Measurements from ENCODE around the gene RAB40AL. TPM values are rescaled to one million over a fixed set of nuclear protein-coding genes. Genes with fewer than 3 reads are reported as not detected.
A peak's percentile ranks its signal among the peaks of the same experiment; 100 is the strongest.

RAB40AL gene
- total RNA-seq, 1 experiment from 2014 or later, result 1.9 TPM

GRCh38 chrX:102902355-102902754 is 34.7 kb upstream of the RAB40AL start:
- H3K4me3 Mint-ChIP-seq (ENCODE audit: low read depth, unreplicated experiment), result no peak overlapping the region
- H3K9me3 Mint-ChIP-seq (ENCODE audit: low read depth, unreplicated experiment), result peaks cover 3% of the 10 kb centered on the region
- peaks cover 7% of the 10 kb centered on the region for H3K36me3 Mint-ChIP-seq (ENCODE audit: insufficient read depth, unreplicated experiment)
- intact Hi-C loops (cut with micrococcal nuclease; ENCODE audit: unreplicated experiment), result no loop called here
- H3K27me3 Mint-ChIP-seq (ENCODE audit: unreplicated experiment), result no peaks in the 10 kb centered on the region
- no peak for TF ChIP-seq CTCF (IDR thresholded peaks at IDR 0.05; ENCODE audit: unreplicated experiment)
- no peak for DNase-seq
- H3K4me1 Mint-ChIP-seq (ENCODE audit: low read depth, unreplicated experiment), result no peaks in the 10 kb centered on the region
- BruUV-seq (replicated peaks), result no TSS peak
- no peak overlapping the region for H3K27ac Mint-ChIP-seq (ENCODE audit: unreplicated experiment)
- CTCF ChIA-PET, result no interaction called here

GRCh38 chrX:102930990-102931756 is 5.9 kb upstream of the RAB40AL start:
- BruUV-seq (replicated peaks), result no TSS peak
- CTCF ChIA-PET, result no interaction called here
- no peaks in the 10 kb centered on the region for H3K36me3 Mint-ChIP-seq (ENCODE audit: insufficient read depth, unreplicated experiment)
- H3K27ac Mint-ChIP-seq (ENCODE audit: unreplicated experiment), result no peak overlapping the region
- no peak for DNase-seq
- H3K27me3 Mint-ChIP-seq (ENCODE audit: unreplicated experiment), result no peaks in the 10 kb centered on the region
- H3K4me3 Mint-ChIP-seq (ENCODE audit: low read depth, unreplicated experiment), result no peak overlapping the region
- no peak for TF ChIP-seq CTCF (IDR thresholded peaks at IDR 0.05; ENCODE audit: unreplicated experiment)
- H3K9me3 Mint-ChIP-seq (ENCODE audit: low read depth, unreplicated experiment), result no peaks in the 10 kb centered on the region
- intact Hi-C loops (cut with micrococcal nuclease; ENCODE audit: unreplicated experiment), result no loop called here
- no peaks in the 10 kb centered on the region for H3K4me1 Mint-ChIP-seq (ENCODE audit: low read depth, unreplicated experiment)

- TF ChIP-seq CTCF (IDR thresholded peaks at IDR 0.05; ENCODE audit: unreplicated experiment), result peak; percentile 53
- peak; percentile 34 for DNase-seq
- Mint-ChIP-seq H3K27ac (ENCODE audit: unreplicated experiment) (no peak overlapping the region), H3K4me3 (ENCODE audit: low read depth, unreplicated experiment) (no peak overlapping the region), H3K27me3 (ENCODE audit: unreplicated experiment) (no peaks in the 10 kb centered on the region), H3K4me1 (ENCODE audit: low read depth, unreplicated experiment) (no peaks in the 10 kb centered on the region), H3K9me3 (ENCODE audit: low read depth, unreplicated experiment) (no peaks in the 10 kb centered on the region), H3K36me3 (ENCODE audit: insufficient read depth, unreplicated experiment) (no peaks in the 10 kb centered on the region)
- no TSS peak for BruUV-seq (replicated peaks)
- intact Hi-C loops (cut with micrococcal nuclease; ENCODE audit: unreplicated experiment), result no loop called here
- CTCF ChIA-PET, result interaction anchor here (0.5 to 1.6 kb wide), 5 partner anchors 12 to 1592 kb away, joined by 3 to 8 read pairs (median 5); no protein-coding TSS in a partner anchor
Measured at GRCh38 chrX:102934624-102935023, 2.4 kb upstream of the RAB40AL start.

- intact Hi-C loops (cut with micrococcal nuclease; ENCODE audit: unreplicated experiment), result loop anchor here (1.0 to 10.0 kb wide), 3 partner anchors 207 to 514 kb away; no protein-coding TSS in a partner anchor
- peaks cover 7% of the 10 kb centered on the region for H3K4me1 Mint-ChIP-seq (ENCODE audit: low read depth, unreplicated experiment)
- no TSS peak for BruUV-seq (replicated peaks)
- H3K27ac Mint-ChIP-seq (ENCODE audit: unreplicated experiment), result no peak overlapping the region
- H3K4me3 Mint-ChIP-seq (ENCODE audit: low read depth, unreplicated experiment), result peak overlapping the region; percentile 69
- TF ChIP-seq CTCF (IDR thresholded peaks at IDR 0.05; ENCODE audit: unreplicated experiment), result peak; percentile 64
- peak; percentile 66 for DNase-seq
- no peaks in the 10 kb centered on the region for H3K27me3 Mint-ChIP-seq (ENCODE audit: unreplicated experiment)
- CTCF ChIA-PET, result interaction anchor here (0.5 to 2.2 kb wide), 13 partner anchors 9 to 410 kb away, joined by 3 to 19 read pairs (median 3); no protein-coding TSS in a partner anchor
- no peaks in the 10 kb centered on the region for H3K36me3 Mint-ChIP-seq (ENCODE audit: insufficient read depth, unreplicated experiment)
- H3K9me3 Mint-ChIP-seq (ENCODE audit: low read depth, unreplicated experiment), result no peaks in the 10 kb centered on the region
Measured at GRCh38 chrX:102950908-102951866, 14.1 kb downstream of the RAB40AL start.
